SH-SY5Y (cell line): ENCODE data around the gene GPRASP2.

Source experiments
- GATA2 ChIP-seq: IDR thresholded peaks from 2 replicates; pipeline ENCODE4 v1.6.1; 2011; ENCODE audit warnings: mild to moderate bottlenecking, low read depth, low read length
- GATA3 ChIP-seq: IDR thresholded peaks from 2 replicates; pipeline ENCODE4 v1.6.1; 2011; ENCODE audit warnings: low read depth, mild to moderate bottlenecking, low read length, moderate library complexity

- no peak for TF ChIP-seq GATA2
- TF ChIP-seq GATA3, result no peak
Observed at GRCh38 chrX:102712981-102713625, 855 bp downstream of the GPRASP2 start.
